HG03571 (cell line): Measurements from ENCODE around the gene MYO1D.

Experiments
- ATAC-seq: cut with Tn5 transposase; IDR thresholded peaks from one replicate; pipeline ENCODE4 v1.9.1; 2021; ENCODE audit not compliant: unreplicated experiment

MYO1D gene

GRCh38 chr17:32859857-32860525 is 16.9 kb downstream of the MYO1D start:
- ATAC-seq = no peak

GRCh38 chr17:32855620-32856019 is 21.3 kb downstream of the MYO1D start:
- no peak for ATAC-seq

- ATAC-seq = no peak
These were observed 22.0 kb downstream of the MYO1D start for GRCh38 chr17:32854832-32855389.

- ATAC-seq = no peak
These were observed 22.7 kb downstream of the MYO1D start for GRCh38 chr17:32854207-32854606.

- ATAC-seq = no peak
These were observed 24.1 kb downstream of the MYO1D start for GRCh38 chr17:32852811-32853210.

- no peak for ATAC-seq
These were observed 27.0 kb downstream of the MYO1D start for GRCh38 chr17:32849879-32850278.

GRCh38 chr17:32847977-32848376 is 28.9 kb downstream of the MYO1D start:
- no peak for ATAC-seq

- ATAC-seq = no peak
These were observed 30.8 kb downstream of the MYO1D start for GRCh38 chr17:32846143-32846542.

- no peak for ATAC-seq
These were observed 36.7 kb downstream of the MYO1D start for GRCh38 chr17:32840241-32840640.

- ATAC-seq = no peak
These were observed 40.4 kb downstream of the MYO1D start for GRCh38 chr17:32836527-32836926.

- peak; percentile 63 for ATAC-seq
These were observed 41.6 kb downstream of the MYO1D start for GRCh38 chr17:32835291-32835761.

GRCh38 chr17:32834104-32834503 is 42.8 kb downstream of the MYO1D start:
- no peak for ATAC-seq

- ATAC-seq = no peak
These were observed 43.4 kb downstream of the MYO1D start for GRCh38 chr17:32833526-32833925.

- no peak for ATAC-seq
These were observed 43.8 kb downstream of the MYO1D start for GRCh38 chr17:32833076-32833475.

- no peak for ATAC-seq
These were observed 45.2 kb downstream of the MYO1D start for GRCh38 chr17:32831627-32832243.

GRCh38 chr17:32831223-32831622 is 45.7 kb downstream of the MYO1D start:
- ATAC-seq = no peak

GRCh38 chr17:32828822-32829221 is 48.1 kb downstream of the MYO1D start:
- ATAC-seq = no peak

GRCh38 chr17:32827227-32827626 is 49.7 kb downstream of the MYO1D start:
- no peak for ATAC-seq

- no peak for ATAC-seq
These were observed 50.8 kb downstream of the MYO1D start for GRCh38 chr17:32826076-32826475.

- ATAC-seq = no peak
These were observed 52.6 kb downstream of the MYO1D start for GRCh38 chr17:32824334-32824733.

GRCh38 chr17:32822996-32823395 is 53.9 kb downstream of the MYO1D start:
- no peak for ATAC-seq
